NOMO-1 (cell line): ENCODE data around the gene PGM5.

Experiments used
- DNase-seq, 2 experiments: peaks; one replicate each; lab custom pipeline; 2025; ENCODE audit not compliant: unreplicated experiment in 2 of 2; lab: John Stamatoyannopoulos, UW

The PGM5 gene

DNA sequence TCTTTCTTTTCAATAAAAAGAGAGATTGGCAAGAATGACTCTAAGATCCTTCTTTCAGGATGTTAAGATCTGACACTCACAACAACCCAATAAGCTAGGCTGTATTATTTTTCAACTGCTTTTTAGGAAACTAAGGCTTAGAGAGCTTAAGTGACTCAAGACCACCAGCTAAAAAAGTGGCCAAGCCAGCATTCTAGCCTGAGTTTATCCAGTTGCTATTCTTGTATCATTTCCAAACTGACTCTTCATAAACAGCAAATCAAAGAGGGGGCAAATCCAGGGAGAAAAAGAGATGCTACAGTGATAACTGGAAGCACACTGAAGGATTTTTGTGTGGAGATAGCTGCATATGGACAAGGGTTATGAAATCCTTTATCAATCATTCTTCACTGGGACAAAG, 137.1 kb downstream of the PGM5 start:
- DNase-seq = no peak

DNA sequence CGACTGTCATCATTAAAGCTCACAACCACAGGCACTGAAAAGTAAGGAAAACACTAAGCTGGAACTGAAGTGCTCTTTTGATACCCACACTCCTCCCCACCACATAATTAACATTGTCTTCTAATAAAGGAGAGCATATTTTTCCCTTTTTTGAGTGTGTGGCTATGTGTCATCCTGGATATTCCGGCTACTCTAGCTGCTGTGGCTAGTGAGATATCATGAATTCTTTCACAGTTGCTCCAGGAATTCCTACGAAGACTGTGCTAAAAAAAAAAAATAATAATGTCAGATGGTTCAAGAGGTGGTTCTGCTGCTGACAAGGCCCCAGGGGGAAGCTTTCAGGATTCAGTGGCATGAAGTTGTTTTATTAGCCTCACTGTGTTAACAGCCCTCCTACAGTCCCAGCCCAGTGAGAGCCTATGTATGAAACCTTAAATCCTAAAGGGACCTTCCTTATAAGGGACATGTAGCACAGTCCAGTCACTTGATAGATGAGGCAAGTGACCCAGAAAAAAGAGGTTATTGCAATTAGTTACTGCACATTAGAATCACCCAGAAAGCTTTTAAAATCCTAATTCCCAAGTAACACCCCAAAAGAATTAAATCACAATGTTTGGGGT, 137.7 kb downstream of the PGM5 start:
- DNase-seq = no peak

DNA sequence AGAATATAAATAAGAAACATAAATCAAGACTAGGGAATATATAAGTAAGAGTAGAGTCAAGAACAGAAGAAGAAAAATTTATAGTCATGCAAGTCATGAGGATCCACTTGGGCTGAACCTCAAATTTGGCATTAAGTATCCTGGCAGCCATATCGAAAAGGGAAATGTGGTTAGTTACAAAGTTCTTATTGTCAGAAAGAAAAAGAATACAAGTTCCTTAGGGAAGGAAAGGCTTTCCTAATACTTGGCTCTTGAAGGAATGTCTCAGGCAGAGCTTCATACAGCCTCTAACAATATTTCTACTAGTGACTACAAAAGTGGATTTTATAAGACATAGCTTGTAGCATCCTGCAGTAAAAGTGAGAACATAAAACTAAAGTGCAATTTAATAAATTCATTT, 138.8 kb downstream of the PGM5 start:
- DNase-seq = no peak

DNA sequence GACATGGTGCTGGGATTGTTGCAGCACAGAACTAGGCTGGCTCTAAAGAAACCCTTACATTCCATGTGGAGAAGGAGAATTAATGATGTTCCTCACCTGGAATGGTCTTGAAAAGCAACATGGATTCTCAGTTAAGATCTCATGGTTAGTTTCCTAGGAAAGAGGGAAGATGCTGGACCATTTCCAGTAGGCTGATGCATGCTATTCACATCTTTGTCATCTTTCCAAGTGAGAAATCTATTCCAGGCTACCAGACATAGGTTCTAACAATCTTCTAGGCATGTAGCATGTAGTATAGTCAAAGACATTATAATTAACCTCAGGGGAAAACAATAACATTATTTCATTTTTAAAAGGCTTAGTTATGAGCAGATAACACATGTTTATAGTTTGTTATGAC, 139.9 kb downstream of the PGM5 start:
- no peak for DNase-seq

DNA sequence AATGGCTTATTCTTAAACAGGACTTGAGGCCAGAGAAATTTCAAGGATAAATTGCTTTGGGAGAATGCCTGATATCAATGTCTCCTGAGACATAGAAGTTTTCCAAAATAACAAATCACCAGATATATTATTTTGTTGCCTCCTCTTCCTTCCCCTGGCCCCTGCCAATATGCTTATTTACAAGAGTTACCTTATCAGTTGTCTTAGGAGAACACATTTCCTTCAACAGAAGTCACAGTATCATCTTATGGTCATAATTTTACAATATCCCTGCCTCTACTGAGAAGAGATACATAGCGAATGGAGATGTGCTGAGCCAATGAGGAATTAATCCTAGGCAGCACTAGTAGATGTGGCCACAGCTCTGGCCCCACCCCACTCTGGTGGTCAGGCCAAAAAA, 141.2 kb downstream of the PGM5 start:
- DNase-seq = no peak

GRCh38 chr9:68498816-68499215, 142.4 kb downstream of the PGM5 start:
- no peak for DNase-seq

- DNase-seq = no peak
These were observed 144.3 kb downstream of the PGM5 start for GRCh38 chr9:68500457-68501381.

DNA sequence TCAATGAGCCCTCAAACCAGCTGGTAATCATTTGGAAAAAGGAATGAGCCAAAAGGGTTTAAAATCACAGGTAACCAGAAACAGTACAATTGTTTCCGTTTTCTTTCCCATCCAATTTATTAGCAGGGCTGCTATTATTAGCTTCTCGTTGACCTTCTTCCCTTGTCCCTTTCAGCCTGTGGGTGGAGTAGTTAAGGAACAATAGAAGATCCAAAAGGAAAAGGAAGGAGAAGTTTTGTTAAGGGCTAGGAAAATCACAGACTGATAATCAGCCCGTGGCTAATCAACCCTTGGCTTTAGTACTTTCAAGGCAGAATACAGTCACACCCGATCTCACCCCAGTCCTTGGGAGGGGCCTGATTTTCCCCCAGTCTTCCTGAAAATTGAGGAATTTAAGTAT, 145.9 kb downstream of the PGM5 start:
- DNase-seq = no peak

DNA sequence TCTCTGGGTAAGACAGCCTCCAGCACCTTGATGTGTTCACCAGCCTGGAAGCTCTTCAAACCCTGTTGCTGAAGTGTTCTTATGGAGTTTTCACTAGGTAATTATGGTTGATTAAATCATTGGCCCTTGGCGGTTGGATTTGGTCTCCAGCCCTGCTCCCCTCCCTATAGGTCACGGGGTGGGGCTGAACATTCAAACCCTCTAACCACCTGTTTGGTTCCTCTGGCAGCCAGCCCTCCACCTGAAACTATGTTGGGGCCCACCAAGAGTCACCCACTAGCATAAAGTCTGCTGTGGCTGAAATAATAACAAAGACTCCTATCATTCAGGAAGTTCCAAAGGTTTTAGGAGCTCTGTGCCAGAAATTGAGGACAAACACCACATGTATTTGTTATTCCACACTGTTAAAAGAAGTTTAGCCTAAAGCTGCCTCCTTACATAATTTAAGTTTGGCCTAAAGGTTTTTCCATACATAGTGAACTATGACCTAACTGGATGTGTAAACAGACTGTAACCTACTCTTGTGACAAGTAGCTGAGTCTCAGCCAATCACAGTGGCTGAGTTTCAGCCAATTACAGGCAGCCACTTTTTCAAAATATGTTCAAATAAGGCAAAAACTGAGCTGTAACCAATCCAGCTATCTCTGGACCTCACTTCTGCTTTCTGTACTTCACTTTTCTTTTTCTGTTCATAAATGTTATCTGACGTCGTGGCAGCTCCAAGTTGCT, 149.4 kb downstream of the PGM5 start:
- DNase-seq = peak; percentile 6 to 22

DNA sequence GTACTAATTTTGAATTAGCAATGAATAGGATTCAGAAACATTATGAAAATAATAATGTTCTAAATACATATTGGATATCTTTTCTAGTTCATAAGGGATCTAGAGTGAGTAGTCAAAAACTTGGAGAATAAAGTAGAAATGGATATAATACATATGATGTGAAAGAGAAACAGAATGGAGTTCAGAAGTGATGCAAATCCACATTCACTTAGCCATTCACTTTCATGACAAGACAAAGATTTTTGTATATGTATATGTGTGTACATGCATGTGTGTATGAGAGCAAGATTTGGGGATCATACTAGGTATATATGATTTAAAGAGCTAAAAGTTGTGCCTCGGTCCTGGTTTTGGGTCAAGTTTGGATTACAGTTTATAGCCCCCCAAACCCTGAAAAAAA, 150.1 kb downstream of the PGM5 start:
- DNase-seq = no peak

DNA sequence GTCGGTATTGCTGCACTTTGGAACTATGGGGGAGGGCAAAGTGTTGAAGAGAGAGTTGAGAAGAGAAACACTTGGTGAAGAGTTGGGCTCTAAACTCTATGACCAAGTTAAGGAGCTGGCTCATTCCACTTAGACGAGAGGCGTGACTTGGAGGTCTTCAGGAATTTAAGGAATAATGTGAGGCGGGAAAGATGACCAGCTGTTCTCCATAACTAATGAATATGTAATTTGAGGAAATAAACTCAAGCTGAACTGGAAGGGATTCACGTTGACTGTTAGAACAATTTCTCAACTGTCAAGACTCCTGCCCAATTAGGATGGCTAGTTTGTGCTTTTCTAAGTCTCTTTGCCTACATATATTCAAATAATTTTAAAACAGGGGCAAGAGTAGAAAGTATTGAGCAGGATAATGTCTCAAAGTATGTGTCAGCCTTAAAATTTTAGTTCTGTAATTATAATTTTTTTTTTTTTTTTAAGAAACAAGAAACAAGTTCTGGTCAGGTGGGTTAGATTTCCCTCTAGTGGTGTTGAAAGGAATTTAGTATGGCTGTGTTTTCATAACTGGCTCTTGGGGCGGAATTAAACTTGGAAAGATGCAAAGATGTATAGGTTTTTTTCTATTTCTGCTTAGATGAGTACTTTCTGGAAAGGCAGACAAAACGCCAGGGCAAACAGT, 150.9 kb downstream of the PGM5 start:
- DNase-seq = peak in 1 of 2 experiments; percentile 19

GRCh38 chr9:68507806-68508145, 151.4 kb downstream of the PGM5 start:
- DNase-seq = no peak

DNA sequence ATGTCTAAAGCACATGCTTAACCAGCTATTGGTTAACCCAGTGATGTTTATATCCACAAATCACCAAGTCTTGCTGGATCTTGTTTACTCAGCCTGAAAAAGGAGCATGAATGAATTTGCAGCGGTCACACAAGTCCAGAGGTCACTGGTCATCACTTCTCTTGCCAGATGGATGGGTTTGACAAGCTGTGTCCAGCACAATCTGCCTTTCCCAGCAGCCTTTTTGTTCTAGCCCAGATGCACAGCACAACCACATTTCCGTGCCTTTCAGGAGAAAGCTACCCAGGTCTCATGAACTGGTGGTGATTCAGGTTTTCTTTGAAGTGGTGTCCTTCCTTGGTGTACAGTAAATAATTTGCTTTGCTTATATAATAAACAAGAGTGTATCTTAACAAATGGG, 152.1 kb downstream of the PGM5 start:
- DNase-seq = no peak

GRCh38 chr9:68509689-68510088, 153.3 kb downstream of the PGM5 start:
- no peak for DNase-seq

- DNase-seq = no peak
These were observed 157.0 kb downstream of the PGM5 start for GRCh38 chr9:68513385-68513784.

GRCh38 chr9:68513981-68514380, 157.6 kb downstream of the PGM5 start:
- DNase-seq = no peak

DNA sequence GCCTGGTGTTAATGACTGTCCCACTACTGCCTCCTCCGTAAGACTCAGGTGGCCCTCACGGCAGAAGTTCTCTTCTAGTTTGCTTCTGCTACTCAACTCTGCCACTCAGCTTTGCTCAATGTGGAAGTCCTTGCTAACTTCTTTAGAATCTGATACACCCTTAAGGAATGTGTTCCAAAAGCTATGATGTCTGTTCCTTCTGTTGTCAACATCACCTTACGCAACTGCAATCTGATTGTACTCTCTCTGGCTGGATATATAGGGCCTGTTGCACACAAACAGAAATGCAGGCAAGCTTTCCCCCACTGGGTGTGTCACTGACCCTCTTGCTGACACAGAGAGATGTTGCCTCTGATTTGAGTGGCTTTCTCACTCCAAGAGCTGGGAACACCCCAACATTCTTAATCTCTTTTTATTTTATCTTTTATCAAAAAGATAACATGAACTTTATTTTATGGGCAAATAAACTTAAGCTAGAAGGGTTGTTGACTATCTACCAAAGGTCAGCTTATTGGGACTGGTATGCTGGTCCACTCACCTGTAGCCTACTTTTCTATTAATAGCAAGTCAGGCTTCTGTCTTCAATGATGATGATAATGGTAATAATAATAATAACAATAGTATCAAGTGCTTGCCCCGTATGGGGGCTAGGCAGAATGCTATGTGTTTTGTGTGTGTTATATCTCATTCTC, 159.1 kb downstream of the PGM5 start:
- no peak for DNase-seq

GRCh38 chr9:68522131-68522530, 165.7 kb downstream of the PGM5 start:
- peak; percentile 31 to 56 for DNase-seq

GRCh38 chr9:68522954-68523353, 166.5 kb downstream of the PGM5 start:
- no peak for DNase-seq

DNA sequence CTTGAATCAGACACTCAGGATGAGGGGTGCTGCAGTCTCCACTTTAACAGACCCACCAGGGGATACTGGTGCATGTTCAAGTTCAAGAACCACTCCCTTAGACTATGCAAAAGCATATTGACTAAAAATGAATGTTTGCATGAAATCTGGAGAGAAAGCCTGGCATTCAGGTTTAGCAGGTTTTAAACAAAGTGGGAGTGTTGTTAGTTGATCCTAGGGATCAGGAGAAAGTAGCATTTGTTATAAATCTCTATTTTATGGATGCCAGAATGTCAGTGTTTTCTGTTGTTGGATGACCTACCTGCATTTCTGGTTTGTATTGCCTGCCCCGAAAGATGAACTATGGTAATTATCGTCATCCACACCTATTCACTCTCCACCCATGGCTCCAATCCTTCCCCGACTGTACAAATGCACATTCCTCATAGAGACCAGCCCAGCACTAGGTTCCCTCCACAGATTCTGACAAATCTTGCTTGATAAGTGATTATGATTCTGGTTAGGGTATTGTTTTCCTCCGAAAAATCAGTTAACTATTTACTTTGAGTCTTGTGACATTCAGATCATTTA, 167.0 kb downstream of the PGM5 start:
- DNase-seq = no peak
